Type B pancreatic cell (in vitro differentiated cells): ENCODE results near the gene TBC1D2. TPM values are rescaled to one million over a fixed set of nuclear protein-coding genes. Genes with fewer than 3 reads are reported as not detected.

Source experiments
- DNase-seq: peaks from one replicate; pipeline ENCODE4 v3.0.0; 2021; ENCODE audit warnings: mixed read lengths; ENCODE audit not compliant: unreplicated experiment; ENCODE audit errors: extremely low spot score
- H3K27ac Mint-ChIP-seq: 2 replicates; pipeline ENCODE4 v1.8.0; 2021; ENCODE audit warnings: mild to moderate bottlenecking, mixed read lengths
- H3K27me3 Mint-ChIP-seq: 2 replicates; pipeline ENCODE4 v1.8.0; 2021; ENCODE audit warnings: mixed read lengths
- H3K36me3 Mint-ChIP-seq: 2 replicates; pipeline ENCODE4 v1.8.0; 2021; ENCODE audit warnings: mixed read lengths
- H3K4me1 Mint-ChIP-seq: one replicate; pipeline ENCODE4 v1.8.0; 2021; ENCODE audit warnings: mixed read lengths; ENCODE audit not compliant: unreplicated experiment
- H3K4me3 Mint-ChIP-seq: 2 replicates; pipeline ENCODE4 v1.8.0; 2021; ENCODE audit warnings: mild to moderate bottlenecking, mixed read lengths
- H3K9me3 Mint-ChIP-seq: 2 replicates; pipeline ENCODE4 v1.8.0; 2021; ENCODE audit warnings: mixed read lengths
- total RNA-seq: library from RNA; stranded (reverse); gene quantifications from 2 replicates; pipeline ENCODE4 v1.2.1, GENCODE V29; 2021; ENCODE audit warnings: low replicate concordance
- TF ChIP-seq, protein P1 (sequence below): fragments of 200-600 bp; sonication (generic); conservative IDR thresholded peaks from 2 replicates; pipeline ENCODE4 v1.5.0; 2021; ENCODE audit warnings: antibody characterized with exemption, mild to moderate bottlenecking

The TBC1D2 gene
- total RNA-seq, 1 donor from 2014 or later = 9.4 TPM

DNA sequence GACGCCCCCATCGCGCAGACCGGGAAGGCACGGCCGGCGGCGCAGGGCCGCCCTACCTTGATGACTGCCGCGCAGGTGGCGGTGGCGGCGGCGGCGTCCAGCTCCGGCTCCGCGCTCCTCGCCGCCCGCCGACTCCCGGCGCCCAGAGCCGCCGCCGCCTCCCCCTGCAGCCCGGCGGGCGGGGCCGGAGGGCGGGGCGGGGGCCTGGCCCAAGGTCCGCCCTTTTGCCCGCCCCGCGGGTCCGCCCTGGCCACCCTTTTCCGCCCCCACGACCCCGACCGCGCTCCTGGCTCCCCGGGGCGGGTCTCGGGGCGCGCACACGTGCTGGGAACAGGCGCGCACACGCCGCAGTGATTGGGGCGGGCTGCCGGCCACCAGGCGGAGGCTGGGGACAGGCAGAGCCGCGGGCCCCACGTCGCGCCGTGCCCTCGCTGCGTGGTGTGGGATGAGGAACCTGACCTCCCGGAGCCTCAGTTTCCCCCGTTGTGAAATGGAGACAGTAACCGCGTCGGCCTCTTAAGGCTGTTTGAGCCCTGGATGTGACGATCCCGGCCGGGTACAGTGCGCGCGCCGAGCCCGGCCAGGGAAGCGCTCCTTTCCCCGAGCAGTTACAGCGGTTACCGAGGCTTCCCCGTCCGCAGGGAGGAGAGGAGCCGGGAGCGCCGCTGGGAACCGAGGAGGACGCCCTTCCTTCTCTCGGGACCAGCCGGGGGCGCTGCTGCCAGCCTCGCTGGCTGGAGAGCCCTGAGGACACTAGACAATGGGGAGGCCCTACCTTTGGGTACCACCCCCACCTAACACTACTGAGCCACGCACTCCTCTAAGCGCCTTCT, 62.7 kb downstream of the TBC1D2 start, which contains the start of gene CORO2A:
Gene CORO2A, minus strand, starts transcription at position 135 of the 833 bp plus-strand sequence. CDS start 34,977 bp downstream, outside the sequence.
- TF ChIP-seq, protein P1, sequence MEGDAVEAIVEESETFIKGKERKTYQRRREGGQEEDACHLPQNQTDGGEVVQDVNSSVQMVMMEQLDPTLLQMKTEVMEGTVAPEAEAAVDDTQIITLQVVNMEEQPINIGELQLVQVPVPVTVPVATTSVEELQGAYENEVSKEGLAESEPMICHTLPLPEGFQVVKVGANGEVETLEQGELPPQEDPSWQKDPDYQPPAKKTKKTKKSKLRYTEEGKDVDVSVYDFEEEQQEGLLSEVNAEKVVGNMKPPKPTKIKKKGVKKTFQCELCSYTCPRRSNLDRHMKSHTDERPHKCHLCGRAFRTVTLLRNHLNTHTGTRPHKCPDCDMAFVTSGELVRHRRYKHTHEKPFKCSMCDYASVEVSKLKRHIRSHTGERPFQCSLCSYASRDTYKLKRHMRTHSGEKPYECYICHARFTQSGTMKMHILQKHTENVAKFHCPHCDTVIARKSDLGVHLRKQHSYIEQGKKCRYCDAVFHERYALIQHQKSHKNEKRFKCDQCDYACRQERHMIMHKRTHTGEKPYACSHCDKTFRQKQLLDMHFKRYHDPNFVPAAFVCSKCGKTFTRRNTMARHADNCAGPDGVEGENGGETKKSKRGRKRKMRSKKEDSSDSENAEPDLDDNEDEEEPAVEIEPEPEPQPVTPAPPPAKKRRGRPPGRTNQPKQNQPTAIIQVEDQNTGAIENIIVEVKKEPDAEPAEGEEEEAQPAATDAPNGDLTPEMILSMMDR = peak; percentile 58
- Mint-ChIP-seq H3K9me3 (no peaks in the 10 kb centered on the region), H3K27me3 (no peaks in the 10 kb centered on the region), H3K36me3 (no peaks in the 10 kb centered on the region), H3K27ac (peak within 1 kb of the TSS; percentile 84), H3K4me3 (peak within 1 kb of the TSS; percentile 86), H3K4me1 (no peaks in the 10 kb centered on the region)
- no peak for DNase-seq

DNA sequence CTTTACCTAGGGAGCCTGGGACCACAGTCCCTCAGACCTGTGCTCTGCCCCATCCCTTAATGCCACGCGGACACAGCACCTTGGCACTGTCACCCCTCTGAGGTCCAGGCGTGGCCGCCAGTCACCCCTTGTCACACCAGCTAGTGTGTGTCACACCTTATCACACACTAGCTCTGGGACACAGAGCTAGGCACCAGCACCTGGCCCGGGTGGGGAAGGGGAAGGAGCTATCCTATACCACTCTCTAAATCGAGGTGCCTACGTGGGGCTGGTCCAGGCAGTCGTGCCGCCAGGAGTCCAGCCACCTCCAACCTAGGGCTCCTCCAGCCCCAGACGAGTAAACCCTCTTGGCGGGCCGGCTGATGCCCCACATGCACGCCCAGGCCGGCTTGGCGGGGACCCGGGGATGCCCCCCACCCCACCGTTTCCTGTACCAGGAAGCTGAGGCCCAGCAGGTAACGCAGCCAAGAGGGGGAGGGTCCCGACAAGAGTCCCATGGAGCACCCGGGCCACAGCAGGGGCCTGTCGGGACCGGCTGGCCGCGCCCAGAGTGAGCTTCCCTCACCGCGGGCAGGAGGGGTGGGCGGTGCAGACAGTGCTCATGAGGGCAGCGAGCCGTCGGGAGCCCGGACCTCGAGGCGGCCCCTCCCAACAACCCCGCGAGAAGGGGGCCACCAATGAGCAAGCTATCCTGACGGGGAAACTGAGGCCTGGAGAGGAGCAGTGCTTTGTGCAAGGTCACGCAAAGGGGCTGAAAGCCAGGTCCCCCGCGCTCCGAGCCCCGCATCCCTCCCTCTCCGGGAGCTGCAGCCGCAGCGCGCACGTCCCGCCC, 63.6 kb downstream of the TBC1D2 start:
- TF ChIP-seq, protein P1 = no peak
- no peaks in the 10 kb centered on the region for H3K27me3 Mint-ChIP-seq
- no peaks in the 10 kb centered on the region for H3K36me3 Mint-ChIP-seq
- no peaks in the 10 kb centered on the region for H3K9me3 Mint-ChIP-seq
- no peak overlapping the region for H3K27ac Mint-ChIP-seq
- no peaks in the 10 kb centered on the region for H3K4me1 Mint-ChIP-seq
- DNase-seq = no peak
- peak overlapping the region; percentile 78 for H3K4me3 Mint-ChIP-seq

DNA sequence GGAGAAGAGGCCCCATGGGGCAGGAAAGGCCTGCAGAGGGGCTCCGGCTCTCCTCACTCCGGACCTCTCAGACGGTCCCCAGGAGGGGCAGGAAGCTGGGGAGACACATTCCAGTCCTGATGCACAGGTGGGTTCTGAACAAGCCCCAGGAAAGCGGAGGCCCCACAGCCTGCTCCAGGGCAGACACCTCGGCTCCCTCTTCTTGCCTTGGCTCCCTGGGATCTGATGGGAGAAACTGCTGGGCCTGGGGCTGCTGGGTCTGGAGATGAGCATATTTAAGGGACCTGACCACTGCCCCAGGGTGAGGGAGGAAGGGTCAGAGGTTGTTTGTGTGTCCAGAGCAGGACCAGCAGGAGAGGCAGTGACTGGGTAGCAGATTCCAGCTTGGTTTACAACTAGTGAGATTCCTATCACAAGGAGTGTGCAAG, 64.3 kb downstream of the TBC1D2 start:
- H3K36me3 Mint-ChIP-seq = no peaks in the 10 kb centered on the region
- peak overlapping the region; percentile 55 for H3K27ac Mint-ChIP-seq
- H3K9me3 Mint-ChIP-seq = no peaks in the 10 kb centered on the region
- no peaks in the 10 kb centered on the region for H3K27me3 Mint-ChIP-seq
- TF ChIP-seq, protein P1 = no peak
- DNase-seq = no peak
- peak overlapping the region; percentile 78 for H3K4me3 Mint-ChIP-seq
- no peaks in the 10 kb centered on the region for H3K4me1 Mint-ChIP-seq

DNA sequence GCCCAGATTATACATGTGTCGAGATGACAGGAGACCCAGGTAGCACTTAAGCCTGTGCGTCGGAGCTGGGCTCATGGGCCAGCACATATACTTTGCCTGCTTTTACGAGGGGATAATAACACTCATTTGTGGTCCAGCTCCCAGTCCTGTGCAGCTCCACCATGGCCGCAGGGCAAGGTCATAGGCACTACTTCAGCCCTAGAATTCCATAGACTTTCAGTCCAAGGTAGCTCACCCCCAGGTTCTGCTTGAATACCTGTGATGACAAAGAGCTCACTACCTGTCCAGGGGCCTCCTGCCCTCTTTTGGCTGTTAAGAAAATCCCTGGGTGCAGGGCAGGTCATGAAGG, 64.7 kb downstream of the TBC1D2 start:
- H3K4me3 Mint-ChIP-seq = peak overlapping the region; percentile 78
- H3K36me3 Mint-ChIP-seq = no peaks in the 10 kb centered on the region
- no peaks in the 10 kb centered on the region for H3K9me3 Mint-ChIP-seq
- H3K27me3 Mint-ChIP-seq = no peaks in the 10 kb centered on the region
- TF ChIP-seq, protein P1 = no peak
- DNase-seq = no peak
- no peaks in the 10 kb centered on the region for H3K4me1 Mint-ChIP-seq
- peak overlapping the region; percentile 55 for H3K27ac Mint-ChIP-seq

DNA sequence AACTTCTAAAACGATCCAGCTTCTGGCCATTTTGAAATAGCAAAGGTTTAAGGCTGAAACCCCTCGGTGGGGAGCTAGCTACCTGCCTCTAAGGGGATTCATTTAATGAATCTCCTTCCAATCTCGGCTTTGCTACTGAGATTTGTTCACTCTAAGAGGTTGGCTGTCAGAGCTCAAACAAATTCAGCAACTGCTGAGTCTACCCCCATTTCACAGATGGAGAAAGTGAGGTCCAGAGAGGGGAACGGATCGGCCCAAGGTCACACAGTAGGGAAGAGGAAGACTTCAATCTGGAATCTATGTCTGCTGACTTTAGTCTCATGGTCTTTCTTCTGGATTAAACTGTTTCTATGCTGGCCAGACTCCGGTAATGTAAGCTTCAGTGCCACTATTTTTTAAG, 66.0 kb downstream of the TBC1D2 start:
- Mint-ChIP-seq H3K4me1 (no peaks in the 10 kb centered on the region), H3K27me3 (no peaks in the 10 kb centered on the region), H3K9me3 (no peaks in the 10 kb centered on the region), H3K27ac (no peak overlapping the region), H3K36me3 (no peaks in the 10 kb centered on the region), H3K4me3 (no peak overlapping the region)
- TF ChIP-seq, protein P1 = no peak
- DNase-seq = no peak
